GM19025 (cell line): ENCODE results near the gene SMARCD1.

Source experiments
- ATAC-seq: cut with Tn5 transposase; IDR thresholded peaks from one replicate; pipeline ENCODE4 v1.9.1; 2021; ENCODE audit warnings: mild to moderate bottlenecking, low read depth, moderate library complexity; ENCODE audit not compliant: unreplicated experiment

Gene SMARCD1

DNA sequence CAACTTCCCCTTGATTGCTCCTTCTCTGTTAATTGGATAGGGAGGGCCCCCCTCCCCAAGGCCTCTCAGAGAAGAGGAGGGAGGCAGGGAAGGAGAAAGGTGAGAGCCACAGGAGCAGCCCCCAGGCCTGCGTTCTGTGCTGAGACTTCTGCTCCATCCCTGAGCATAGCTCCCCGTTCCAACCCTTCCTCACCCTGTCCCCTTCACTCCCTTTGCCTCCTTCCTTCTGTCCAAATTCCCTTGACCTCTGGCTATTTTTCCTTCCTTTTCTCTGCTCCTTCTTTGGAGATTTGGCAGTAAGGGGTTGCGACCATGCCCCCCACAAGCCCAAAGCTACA, 28.5 kb upstream of the SMARCD1 start:
- no peak for ATAC-seq

DNA sequence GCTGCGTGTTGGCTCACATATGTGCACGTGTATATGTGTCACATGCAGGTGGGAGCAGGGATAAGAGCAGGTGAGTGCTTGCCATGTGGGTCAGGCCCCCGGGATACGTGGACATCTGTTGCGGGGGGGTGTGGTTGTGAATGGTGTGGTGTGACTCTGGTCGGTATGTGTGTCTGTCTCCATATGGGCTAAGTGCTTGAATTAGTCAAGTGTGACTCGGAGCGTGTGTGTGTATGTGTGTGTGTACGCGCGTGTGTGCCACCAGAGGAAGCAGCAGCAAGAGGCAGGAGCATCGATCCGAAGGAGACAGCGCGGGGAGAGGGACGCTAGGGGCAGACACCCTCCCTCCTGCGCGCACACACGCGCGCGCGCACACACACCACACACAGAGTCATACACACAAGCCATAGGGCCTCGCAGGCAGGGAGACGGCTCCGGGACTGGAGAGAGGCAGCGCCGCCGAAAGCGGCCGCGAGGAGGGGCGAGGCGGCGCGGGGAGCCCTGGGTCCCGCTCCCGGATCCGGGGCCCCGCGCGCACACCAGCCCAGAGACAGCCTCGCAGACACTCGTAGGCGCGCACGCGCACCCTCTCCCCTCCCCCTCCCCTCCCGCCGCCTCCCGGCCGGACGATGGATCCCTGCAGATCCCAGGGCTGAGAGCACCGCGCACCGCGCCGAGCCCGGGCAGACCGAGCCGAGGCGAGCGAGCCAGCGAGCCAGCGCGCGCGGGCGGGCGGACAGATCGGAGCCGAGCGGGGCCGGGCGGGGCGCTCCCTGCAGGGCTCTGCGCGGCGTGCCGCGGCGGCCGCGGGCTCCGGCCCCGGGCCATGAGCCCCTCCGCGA, 27.9 kb upstream of the SMARCD1 start, which contains the start of gene ASIC1:
Gene ASIC1 (plus strand): TSS at position 597 of the 842 bp plus-strand sequence. CDS start 1,171 bp downstream, outside the sequence.
- ATAC-seq, result no peak

DNA sequence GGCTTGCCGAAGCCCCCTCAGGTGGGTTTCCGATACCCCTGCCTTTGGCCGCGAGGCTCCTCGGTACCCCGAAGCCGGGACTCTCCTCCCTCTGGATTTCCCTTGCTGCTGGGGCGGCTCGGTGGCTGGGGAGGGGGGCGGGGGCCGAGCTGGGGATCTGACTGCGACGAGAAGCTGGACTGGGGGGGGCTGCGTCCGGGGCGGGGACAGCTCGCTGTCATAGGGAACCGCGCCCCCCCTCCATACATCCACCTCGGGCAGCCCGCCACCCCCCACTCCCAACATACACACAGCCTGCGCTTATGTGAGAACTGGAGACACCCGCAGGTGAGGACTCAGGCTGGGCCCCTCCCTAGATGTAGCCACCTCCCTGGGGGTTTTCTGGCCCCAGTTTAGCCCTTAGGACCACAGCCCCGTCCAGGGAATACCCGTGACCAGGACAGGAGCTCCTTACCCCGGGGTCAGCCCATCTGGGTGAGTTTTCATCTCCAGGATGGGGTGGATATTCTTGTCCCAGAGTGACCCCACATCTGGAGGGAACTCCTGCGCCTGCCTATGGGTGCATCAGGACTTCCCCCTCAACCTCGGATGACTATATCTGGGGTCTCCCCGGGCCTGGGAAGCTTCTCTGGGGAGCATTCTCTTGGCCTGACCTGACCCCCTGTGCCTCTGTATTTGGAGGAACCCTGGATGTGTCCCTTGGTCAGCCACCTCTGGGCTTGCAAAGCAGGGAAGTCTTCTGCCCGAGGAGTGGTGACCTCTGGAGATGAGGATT, 27.1 kb upstream of the SMARCD1 start:
- no peak for ATAC-seq

DNA sequence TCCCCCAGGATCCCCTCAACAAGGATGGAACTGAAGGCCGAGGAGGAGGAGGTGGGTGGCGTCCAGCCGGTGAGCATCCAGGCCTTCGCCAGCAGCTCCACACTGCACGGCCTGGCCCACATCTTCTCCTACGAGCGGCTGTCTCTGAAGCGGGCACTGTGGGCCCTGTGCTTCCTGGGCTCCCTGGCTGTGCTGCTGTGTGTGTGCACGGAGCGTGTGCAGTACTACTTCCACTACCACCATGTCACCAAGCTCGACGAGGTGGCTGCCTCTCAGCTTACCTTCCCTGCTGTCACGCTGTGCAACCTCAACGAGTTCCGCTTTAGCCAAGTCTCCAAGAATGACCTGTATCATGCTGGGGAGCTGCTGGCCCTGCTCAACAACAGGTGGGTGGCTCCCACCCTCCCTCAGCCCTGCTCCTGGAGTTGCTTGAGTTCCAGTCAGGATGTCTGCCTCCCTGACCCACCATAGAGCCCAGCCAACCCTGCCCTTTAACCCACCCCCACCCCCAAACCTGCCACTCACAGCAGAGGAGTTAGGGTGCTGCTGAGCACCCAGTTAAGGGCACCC, 26.3 kb upstream of the SMARCD1 start:
- ATAC-seq, result no peak

DNA sequence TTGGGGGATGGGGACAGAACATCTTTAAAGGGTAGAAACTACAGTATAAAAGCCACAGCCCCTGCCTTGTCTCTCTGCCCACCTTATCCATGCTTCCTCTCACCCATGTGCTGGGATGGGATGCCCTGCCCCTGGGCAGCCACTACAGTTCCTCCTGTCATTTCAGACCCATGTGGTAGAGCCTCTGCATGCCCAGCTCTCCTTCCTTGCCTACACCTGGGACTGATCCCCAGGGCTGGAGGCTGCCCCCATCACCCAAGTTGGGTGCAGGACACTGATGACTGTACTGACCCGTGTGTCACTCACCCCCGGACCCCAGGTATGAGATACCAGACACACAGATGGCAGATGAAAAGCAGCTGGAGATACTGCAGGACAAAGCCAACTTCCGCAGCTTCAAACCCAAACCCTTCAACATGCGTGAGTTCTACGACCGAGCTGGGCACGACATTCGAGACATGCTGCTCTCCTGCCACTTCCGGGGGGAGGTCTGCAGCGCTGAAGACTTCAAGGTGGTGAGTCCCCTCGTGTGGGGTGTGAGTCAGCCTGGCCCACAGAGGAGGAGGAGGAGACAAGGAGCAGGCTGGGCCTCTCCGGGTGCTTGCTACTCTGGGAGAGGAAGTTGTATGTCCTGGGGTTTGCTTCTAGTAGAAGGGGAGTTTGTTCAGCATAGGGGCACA, 25.6 kb upstream of the SMARCD1 start:
- ATAC-seq, result no peak

DNA sequence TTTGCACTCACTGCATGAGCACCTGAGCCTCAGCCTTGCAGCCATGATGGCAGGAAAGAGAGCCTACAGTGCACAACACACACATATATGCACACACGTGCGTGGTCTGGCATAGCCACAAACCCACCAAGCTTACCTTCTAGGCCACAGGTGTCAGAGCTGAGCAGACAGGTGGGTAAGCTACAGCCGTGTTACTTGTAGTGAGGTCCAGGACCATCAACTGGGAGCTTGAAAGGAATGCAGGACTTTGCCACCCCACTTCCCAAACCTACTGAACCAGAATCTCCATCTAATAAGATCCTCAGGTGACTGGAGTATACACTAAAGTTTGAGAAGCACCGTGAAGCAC, 25.0 kb upstream of the SMARCD1 start:
- ATAC-seq, result no peak

DNA sequence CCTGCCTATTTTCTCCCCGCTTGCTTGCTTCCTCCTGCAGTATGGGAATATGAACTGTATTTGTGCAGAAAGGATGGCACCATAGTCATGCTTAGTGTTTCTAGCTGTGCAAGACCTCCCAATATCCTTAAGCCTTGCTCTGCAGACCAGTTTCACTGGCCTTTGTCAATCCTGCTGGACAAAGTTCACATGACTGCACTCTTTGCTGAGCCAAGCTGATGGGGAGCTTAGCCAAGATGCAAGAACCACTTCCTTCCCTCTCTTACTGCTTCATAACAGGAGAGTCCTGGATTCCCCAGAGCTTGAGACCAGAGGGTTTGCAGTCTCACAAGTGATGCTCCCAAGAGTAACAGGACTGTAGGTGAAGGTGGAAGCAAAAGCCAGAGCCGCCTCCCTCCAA, 24.0 kb upstream of the SMARCD1 start:
- ATAC-seq, result no peak

DNA sequence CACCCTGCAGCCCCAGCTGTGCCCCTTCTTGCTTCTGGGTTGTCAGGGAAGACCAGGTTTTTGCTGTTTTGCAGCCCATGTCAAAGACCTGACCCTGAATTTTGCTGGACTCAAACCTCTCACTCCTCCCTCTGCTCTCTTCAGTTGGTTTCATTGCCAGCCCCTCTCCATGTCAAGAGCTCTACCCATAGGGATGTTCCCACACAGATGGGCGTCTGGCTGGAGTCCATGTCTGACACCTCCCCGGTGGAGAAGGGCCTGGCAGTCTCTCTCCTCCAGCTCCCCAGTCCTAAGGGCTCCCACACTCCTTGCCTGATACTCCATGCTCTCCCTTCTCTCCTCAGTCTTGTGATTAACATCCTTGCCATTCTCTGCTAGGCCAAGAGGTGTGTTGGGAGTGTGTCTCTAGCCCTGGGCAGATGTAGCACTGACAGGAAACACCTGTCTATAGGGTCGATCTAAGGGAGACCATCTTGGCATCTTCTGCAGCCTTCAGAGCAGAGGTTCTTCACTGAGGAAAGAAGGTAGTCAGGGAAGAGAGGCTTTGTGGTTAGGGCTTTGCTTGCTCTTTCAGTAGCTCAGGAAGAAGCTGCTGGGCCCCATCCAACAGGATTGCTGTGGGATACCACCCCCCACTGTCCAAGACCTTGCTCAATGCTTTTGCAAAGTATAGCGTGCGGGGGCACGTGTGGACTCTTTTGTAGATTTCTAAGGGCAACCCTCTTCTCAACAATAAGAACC, 23.0 kb upstream of the SMARCD1 start:
- no peak for ATAC-seq

DNA sequence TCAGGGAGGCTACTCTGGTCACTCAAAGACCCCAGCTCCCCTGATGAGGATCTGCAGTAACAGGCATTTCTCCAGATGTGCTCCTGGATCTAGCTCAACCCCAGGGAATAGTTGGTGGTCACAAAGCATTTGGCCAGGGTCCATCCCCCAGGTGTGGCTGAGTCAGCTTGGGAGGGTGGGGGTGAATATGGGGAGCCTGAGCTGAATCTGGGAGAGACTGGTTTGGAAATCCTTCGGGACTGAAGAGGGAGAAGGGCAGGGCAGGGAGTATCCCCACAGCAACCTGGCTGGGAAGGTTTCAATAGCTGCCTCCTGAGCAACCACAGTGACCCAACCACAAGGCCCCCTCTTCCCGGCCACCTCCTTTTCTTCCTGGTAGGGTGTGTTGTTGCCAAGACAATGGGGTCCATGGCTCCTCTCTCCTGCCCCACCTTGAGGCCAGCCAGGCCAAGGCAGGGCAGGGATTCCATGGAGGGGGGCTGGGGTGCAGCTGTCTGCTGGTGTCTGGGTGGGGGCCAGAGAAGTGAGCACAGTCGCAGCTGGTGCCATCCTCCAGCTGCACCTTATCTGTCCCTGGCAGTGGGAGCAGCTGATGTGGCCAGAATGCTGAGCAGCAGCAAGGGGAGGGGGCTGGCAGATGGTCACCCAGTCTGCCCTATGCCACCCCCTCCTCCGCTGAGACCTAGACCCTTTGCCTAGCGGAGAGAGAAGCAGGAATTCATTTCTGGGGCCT, 22.2 kb upstream of the SMARCD1 start:
- ATAC-seq, result no peak

DNA sequence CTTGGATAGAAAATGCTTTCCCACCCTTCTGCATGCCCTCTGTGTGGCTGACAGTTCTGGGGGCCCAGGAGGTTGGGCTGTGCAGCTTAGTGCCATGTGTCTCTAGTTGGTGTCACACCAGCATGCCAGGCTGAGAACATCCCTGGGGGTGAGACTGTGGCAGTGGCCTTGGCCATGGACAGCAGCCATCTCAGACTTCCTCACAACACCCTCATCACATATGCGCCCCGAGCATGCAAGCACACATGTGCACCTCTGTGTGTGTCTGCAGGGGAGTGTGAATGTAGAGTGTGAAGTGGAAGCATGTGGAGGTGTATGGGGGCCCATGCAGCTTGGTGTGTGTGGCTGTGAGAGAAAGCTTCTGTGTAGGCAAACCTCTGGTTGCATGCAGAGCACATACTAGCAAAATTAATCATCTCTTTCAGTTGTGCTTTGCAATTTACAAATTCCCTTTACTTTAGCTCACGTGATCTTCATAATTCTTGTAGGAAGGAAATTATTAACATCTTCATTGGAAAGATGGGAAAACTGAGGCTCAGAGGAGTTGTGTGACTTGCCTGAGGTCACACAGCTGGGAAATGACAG, 19.3 kb upstream of the SMARCD1 start:
- ATAC-seq, result no peak

DNA sequence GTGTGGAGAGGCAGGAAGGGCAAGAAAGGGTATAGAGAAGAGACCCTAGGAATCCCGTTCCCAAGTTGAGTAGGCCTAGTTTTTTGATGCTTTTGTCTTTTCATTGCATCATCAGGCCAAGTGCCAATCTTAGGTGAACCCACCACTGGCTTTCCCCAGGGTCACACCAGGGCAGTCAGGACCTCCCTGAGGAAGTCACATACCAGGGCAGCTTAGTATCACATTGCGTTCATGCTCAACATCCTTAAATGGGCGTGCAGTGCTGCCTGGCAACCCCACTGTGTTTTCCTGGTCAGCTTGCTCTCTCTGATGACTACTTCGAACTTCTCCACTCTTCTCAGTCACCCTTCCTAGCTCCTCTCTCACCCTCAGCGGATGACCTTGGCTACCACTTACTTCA, 18.7 kb upstream of the SMARCD1 start:
- ATAC-seq, result no peak

DNA sequence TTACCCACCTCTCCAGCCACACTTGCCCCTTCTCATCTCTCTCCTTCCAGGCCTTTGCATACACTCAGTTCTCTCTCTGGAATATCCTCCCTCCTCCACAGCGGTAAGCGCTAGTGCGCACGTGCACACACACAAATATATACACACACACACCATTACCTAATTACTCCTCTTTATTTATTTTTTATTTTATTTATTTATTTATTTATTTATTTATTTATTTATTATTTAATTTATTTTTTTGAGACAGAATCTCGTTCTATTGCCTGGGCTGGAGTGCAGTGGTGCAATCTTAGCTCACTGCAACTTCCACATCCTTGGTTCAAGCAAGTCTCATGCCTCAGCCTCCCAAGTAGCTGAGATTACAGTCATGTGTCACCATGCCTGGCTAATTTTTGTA, 16.1 kb upstream of the SMARCD1 start:
- no peak for ATAC-seq

DNA sequence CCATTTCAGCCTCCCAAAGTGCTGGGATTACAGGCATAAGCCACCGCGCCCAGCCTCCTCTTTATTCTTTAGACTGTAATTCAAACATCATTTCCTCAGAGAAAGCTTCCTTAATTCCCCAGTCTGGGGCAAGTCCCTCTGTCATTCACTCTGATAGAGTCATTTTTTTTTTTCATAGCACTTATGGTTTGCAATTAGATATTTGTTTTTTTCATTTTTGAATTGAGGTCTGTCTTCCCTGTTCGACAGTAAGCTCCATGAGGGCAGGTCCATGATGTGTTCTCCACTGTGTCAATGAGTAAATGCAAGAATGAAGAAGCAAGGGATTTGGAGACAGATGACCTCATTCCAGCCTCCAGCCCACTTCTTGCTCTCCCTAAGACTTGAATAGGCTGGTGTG, 15.6 kb upstream of the SMARCD1 start:
- no peak for ATAC-seq

DNA sequence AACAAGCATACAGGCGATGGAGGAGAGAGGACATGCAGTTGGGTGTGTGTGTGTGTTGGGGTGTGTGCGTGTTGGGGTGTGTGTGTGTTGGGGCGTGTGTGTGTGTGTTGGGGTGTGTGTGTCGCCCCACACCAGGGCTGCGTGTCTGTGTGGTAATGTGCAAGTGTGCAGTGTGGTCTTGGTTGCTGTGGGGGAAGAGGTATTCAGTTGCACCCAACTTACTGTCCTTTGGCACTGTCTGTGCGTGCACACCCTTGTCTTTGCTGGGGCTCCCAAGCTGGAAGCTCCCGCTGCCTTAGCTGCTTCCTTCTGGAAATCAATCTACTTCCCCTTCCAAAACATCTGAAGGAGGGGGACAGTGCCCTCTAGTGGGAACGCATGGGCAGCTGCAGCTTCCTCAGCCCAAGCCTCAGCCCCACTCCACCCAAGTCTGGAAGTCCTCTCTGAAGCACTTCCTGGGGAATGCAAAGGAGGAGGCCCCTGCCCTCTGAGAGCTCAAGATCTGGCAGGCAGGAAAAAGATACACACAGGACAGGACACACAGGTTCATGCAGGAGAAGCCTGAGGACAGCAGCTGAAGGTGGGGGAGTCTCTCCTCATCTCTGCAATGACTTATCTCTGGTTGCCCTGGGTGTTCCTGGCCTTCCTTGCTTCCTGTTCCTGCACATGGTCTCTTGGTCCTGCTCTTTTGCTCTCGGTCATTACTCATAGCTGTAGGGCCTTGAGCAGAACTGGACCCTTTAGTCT, 14.7 kb upstream of the SMARCD1 start:
- no peak for ATAC-seq

DNA sequence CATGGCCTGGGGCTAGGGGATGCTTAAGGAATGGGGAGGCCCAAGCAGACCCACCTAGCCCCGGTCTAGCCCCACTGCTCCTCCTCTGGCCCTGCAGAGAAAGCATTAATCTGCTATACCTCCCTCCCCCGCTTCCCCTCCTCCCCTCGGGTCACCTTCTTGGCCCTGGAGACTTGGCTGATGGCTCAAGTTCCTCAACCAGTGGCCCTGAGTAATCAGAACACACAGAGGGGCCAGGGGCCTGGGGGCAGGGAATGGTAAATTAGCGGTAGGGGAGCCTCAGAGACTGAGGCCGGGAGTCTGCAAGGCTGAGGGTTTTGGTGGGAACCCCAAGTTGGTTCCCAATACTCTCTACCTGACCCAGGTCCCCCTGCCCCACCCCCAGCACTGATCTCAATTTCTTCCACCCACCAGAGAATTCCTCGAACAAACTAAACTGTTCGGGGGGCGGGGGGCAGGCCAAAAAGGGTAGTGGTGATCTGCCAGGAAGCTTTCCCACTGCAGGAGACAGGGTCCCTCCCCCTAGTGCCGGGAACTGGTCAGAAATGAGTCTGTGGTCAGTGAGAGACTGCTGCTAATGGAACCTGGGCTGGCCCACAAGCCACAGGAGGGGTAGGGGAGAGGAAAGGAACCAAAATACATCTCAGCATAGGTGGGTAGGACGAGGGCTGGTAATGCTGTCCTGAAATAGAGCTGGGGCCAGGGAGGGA, 12.8 kb upstream of the SMARCD1 start:
- no peak for ATAC-seq

DNA sequence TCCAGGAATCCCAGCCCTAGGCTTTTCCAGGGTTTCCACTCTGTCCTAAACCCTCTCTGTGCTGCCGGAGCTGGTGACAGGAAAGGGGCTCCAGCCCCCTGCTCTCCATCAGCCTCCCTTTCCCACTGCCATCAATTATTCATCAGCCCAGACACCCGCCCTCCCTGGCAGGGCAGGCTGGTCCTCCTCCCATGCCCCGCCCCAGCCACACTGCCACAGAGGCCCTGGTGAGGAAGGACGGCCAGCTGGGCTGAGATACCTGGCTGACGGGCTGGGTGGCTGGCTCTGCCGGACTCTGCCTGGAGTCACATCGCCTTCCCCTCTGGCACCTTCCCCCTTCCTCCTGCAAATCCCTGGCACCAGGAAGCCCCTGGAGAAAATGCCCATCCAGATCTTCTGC, 11.9 kb upstream of the SMARCD1 start:
- no peak for ATAC-seq

DNA sequence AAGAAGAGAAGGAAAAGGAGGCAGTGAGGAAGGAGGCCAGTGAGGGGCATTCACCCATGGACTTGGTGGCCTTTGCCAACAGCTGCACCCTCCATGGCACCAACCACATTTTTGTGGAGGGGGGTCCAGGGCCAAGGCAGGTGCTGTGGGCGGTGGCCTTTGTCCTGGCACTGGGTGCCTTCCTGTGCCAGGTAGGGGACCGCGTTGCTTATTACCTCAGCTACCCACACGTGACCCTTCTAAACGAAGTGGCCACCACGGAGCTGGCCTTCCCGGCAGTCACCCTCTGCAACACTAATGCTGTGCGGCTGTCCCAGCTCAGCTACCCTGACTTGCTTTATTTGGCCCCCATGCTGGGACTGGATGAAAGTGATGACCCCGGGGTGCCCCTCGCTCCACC, 11.4 kb upstream of the SMARCD1 start:
- ATAC-seq, result no peak
